Thyroid gland (tissue), 4 donors: ENCODE measurements around the gene SCN3A.

Experiments
- CTCF ChIP-seq, 6 experiments: fragments of 200-600 bp in 3 of 6; fragments of 450-650 bp in 3 of 6; sonication (generic) in 3 of 6; IDR thresholded peaks; one replicate each; pipeline ENCODE4 v1.5.1; 2016 to 2019; ENCODE audit warnings: antibody characterized with exemption in 6 of 6, mild to moderate bottlenecking in 2 of 6, inconsistent platforms in 1 of 6, moderate library complexity in 1 of 6
- POLR2A ChIP-seq, 2 donors: fragments of 450-650 bp; IDR thresholded peaks; one replicate each; pipeline ENCODE4 v1.6.1; 2017; ENCODE audit warnings: antibody characterized with exemption in 2 of 2, mild to moderate bottlenecking in 2 of 2, moderate library complexity in 1 of 2

GRCh38 chr2:165082479-165082878 lies 121.4 kb downstream of the SCN3A start:
- TF ChIP-seq CTCF (IDR thresholded peaks at IDR 0.05), result no peak
- TF ChIP-seq POLR2A (IDR thresholded peaks at IDR 0.05), result no peak
